Tibial nerve (tissue), 4 donors: ENCODE results near the gene CDKL4. TPM values are rescaled to one million over a fixed set of nuclear protein-coding genes. Genes with fewer than 3 reads are reported as not detected.

Experiments used
- small RNA-seq: library from RNA; depleted of rRNA; stranded (forward); fragments of <200 nt; gene quantifications from one replicate; pipeline ENCODE3, GENCODE V24; 2016
- total RNA-seq, 4 donors: library from RNA; depleted of rRNA; stranded (reverse); fragments of >200 nt; gene quantifications; one replicate each; pipeline ENCODE4 v1.1.0, GENCODE V29; 2016

The CDKL4 gene
- total RNA-seq, 4 donors from 2014 or later: 0.22 to 0.42 TPM; not detected in 2

Small RNA genes lying within 50 kb of the gene (small RNA-seq; reads per million reads assigned to genes)
- gene RF00019 (not detected), gene RF00272 (not detected)

Other genes starting within 250 kb of the CDKL4 start
- 10 to 100 TPM; 18.6 to 27.3 (median 23.4) TPM for gene SOS1, start 122.9 kb downstream of the CDKL4 start, total RNA-seq
- gene MAP4K3, start 193.3 kb upstream of the CDKL4 start, total RNA-seq: 100 to 1,000 TPM in 1 of 4 donors, 10 to 100 TPM in 3; 54.4 to 102 (median 60.2) TPM